Suprapubic skin (tissue), 3 donors: ENCODE measurements around the gene ANKRD11.

Source experiments
- POLR2AphosphoS5 ChIP-seq, 3 donors: sonication (generic); formaldehyde crosslinking; IDR thresholded peaks; one replicate each; pipeline ENCODE4 v1.6.1; 2017; ENCODE audit warnings: antibody characterized with exemption in 3 of 3
- TF ChIP-seq, protein P1 (sequence below), 2 donors: fragments of 200-600 bp in 1 of 2; fragments of 450-650 bp in 1 of 2; sonication (generic) in 1 of 2; IDR thresholded peaks; one replicate each; pipeline ENCODE4 v1.5.1; 2016 to 2019; ENCODE audit warnings: antibody characterized with exemption in 2 of 2, mild to moderate bottlenecking in 1 of 2, moderate library complexity in 1 of 2

DNA sequence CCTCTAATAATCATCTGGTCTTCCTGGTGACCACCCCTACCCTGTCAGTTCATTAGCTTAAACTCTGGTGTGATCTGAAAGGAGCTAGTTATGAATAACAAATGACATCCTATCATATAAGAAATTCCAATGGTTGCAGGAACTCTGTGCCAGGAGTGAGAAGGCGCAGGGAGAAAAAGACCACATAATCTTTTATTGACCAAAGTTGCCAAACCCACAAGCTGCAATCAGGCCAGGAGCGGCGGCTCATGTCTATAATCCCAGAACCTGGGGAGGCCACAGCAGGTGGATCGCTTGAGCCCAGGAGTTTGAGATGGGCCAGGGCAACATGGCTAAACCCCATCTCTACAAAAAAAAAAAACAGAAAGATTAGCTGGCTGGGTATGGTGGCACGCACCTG, 23.4 kb downstream of the ANKRD11 start:
- TF ChIP-seq, protein P1, sequence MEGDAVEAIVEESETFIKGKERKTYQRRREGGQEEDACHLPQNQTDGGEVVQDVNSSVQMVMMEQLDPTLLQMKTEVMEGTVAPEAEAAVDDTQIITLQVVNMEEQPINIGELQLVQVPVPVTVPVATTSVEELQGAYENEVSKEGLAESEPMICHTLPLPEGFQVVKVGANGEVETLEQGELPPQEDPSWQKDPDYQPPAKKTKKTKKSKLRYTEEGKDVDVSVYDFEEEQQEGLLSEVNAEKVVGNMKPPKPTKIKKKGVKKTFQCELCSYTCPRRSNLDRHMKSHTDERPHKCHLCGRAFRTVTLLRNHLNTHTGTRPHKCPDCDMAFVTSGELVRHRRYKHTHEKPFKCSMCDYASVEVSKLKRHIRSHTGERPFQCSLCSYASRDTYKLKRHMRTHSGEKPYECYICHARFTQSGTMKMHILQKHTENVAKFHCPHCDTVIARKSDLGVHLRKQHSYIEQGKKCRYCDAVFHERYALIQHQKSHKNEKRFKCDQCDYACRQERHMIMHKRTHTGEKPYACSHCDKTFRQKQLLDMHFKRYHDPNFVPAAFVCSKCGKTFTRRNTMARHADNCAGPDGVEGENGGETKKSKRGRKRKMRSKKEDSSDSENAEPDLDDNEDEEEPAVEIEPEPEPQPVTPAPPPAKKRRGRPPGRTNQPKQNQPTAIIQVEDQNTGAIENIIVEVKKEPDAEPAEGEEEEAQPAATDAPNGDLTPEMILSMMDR (IDR thresholded peaks at IDR 0.05): no peak
- no peak for TF ChIP-seq POLR2AphosphoS5 (IDR thresholded peaks at IDR 0.05)
